ENCODE data around the gene ANKZF1. TPM values are rescaled to one million over a fixed set of nuclear protein-coding genes. Genes with fewer than 3 reads are reported as not detected.
A peak's percentile ranks its signal among the peaks of the same experiment; 100 is the strongest.
"Not testable (repeated sequence)": the region's sequence is repeated elsewhere in the genome, so short reads cannot be mapped to it uniquely, and the experiment has no call there.

ANKZF1 gene
- total RNA-seq, 2 donors from 2014 or later: 92.5 to 93.5 TPM

GRCh38 chr2:219248845-219249202, 19.2 kb downstream of the ANKZF1 start:
- Mint-ChIP-seq H3K4me1 (peaks cover 69% of the 10 kb centered on the region), H3K4me3 (peak overlapping the region; percentile 90), H3K36me3 (ENCODE audit: low read depth) (peaks cover 7% of the 10 kb centered on the region), H3K27ac (peak overlapping the region; percentile 98), H3K27me3 (no peaks in the 10 kb centered on the region)
- ATAC-seq: no peak
- no peaks in the 10 kb centered on the region for H3K9me3 ChIP-seq (ENCODE audit: control insufficient read depth, low read length, poor library complexity, severe bottlenecking)
- DNase-seq: no peak

DNA sequence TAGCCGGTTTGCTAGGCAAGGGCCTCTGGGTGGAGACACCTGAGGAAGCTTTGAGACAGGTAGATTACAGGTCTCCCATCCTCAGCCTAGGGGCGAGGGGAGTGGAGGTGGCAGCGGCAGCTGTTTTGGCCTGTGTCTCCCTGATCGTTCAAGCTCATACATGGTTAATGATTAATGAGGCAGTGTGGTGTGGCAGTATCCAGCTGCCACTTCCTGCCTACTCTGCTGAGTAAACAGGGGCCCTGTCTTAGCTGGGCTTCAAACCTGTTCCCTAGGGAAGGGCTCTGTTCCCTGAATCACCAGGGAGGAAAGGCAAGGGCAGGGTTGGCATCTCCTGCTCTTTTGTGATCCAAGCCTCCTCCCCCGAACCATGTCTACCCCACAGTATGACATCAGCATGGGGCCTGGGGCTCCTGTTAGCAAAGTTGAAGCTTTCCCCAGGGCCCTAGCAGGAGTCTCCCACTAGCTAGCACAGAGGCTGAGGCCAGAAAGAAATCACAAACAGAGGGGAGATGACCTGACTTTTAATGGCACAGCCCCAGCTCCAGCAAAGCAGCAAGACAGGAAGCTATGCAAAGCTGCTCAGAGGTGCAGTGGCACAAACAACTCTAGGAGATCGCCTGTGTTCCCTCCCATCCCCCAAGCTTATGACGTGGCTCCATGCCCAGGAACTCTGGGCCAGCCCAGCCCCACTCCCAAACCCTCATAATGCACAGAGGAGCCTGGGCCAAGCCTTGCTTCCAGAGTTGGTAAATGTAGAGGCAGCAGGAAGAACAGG, 19.8 kb downstream of the ANKZF1 start:
- ATAC-seq (peak; percentile 6), DNase-seq (peak in 1 of 3 donors; percentile 25)
- Mint-ChIP-seq H3K27ac (peak overlapping the region; percentile 98), H3K36me3 (ENCODE audit: low read depth) (peaks cover 7% of the 10 kb centered on the region), H3K4me3 (peak overlapping the region; percentile 90), H3K27me3 (no peaks in the 10 kb centered on the region), H3K4me1 (peaks cover 69% of the 10 kb centered on the region)
- no peaks in the 10 kb centered on the region for H3K9me3 ChIP-seq (ENCODE audit: control insufficient read depth, low read length, poor library complexity, severe bottlenecking)

- Mint-ChIP-seq H3K4me1 (peaks cover 68% of the 10 kb centered on the region), H3K27me3 (no peaks in the 10 kb centered on the region), H3K4me3 (peak overlapping the region; percentile 90), H3K27ac (peak overlapping the region; percentile 98), H3K36me3 (ENCODE audit: low read depth) (peaks cover 10% of the 10 kb centered on the region)
- no peaks in the 10 kb centered on the region for H3K9me3 ChIP-seq (ENCODE audit: control insufficient read depth, low read length, poor library complexity, severe bottlenecking)
- ATAC-seq (no peak), DNase-seq (no peak)
Observed at GRCh38 chr2:219250049-219250781, 20.6 kb downstream of the ANKZF1 start.

DNA sequence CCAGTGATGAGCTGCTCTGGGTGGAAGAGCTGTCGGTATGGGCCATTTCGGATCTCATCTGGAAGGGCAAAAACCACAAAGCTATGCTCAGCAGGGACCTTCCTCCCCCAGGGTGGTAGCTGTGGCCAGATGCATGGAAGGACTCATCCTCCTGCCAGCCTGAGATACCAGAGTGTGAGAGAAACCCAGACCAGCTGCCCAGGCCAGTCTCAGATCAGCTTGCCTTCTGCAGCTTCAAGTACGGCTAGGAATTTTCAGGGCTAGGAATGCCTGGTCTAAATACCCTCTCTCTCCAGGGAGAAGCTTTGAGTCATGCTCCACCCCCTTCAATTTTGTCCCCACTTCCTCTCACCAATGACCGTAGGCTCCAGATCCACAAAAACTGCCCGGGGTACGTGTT, 22.1 kb downstream of the ANKZF1 start:
- peak overlapping the region; percentile 90 for H3K4me3 Mint-ChIP-seq
- peak overlapping the region; percentile 96 for H3K27ac Mint-ChIP-seq
- H3K9me3 ChIP-seq (ENCODE audit: control insufficient read depth, low read length, poor library complexity, severe bottlenecking): no peaks in the 10 kb centered on the region
- no peak for DNase-seq
- H3K36me3 Mint-ChIP-seq (ENCODE audit: low read depth): peaks cover 10% of the 10 kb centered on the region
- H3K4me1 Mint-ChIP-seq: peaks cover 58% of the 10 kb centered on the region
- H3K27me3 Mint-ChIP-seq: no peaks in the 10 kb centered on the region
- ATAC-seq: no peak

DNA sequence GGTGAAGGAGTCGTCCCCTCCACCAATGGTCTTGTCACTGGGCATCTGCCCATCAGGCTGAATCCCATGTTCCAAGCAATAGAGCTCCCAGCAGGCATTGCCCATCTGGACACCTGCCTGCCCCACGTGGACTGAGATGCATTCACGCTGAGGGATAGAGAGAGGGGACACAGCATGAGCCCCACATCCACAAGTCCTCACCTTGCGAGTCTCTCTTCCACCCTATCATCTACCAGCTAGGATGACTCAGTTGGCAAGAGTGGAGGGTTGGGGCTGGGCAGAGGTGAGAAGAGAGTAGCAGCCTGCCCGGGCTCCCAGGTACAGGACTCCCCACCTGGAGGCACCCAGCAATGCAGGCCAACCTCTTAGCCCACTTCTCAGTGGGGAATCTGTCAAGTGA, 22.5 kb downstream of the ANKZF1 start:
- no peak for ATAC-seq
- Mint-ChIP-seq H3K27me3 (no peaks in the 10 kb centered on the region), H3K27ac (peak overlapping the region; percentile 96), H3K4me1 (peaks cover 54% of the 10 kb centered on the region), H3K4me3 (peak overlapping the region; percentile 90), H3K36me3 (ENCODE audit: low read depth) (peaks cover 10% of the 10 kb centered on the region)
- H3K9me3 ChIP-seq (ENCODE audit: control insufficient read depth, low read length, poor library complexity, severe bottlenecking): no peaks in the 10 kb centered on the region
- DNase-seq: no peak

DNA sequence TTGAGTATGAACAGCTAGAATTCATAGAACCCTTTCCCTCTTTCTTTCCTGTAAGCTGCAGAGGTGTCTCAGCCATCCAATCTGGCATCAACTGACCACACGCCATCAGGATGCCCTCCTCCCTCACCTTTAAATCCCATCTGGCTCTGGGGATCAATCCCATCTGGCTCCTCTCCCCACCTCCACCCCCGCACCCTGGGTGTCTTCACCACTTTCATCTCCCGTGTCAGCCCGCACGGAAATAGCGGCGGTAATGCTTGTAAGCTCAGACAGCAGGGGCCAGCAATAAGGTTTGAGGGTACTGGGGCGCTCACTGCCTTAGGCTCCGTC, 22.9 kb downstream of the ANKZF1 start:
- H3K36me3 Mint-ChIP-seq (ENCODE audit: low read depth): peaks cover 10% of the 10 kb centered on the region
- H3K4me1 Mint-ChIP-seq: peaks cover 52% of the 10 kb centered on the region
- DNase-seq (no peak), ATAC-seq (no peak)
- H3K27me3 Mint-ChIP-seq: no peaks in the 10 kb centered on the region
- H3K9me3 ChIP-seq (ENCODE audit: control insufficient read depth, low read length, poor library complexity, severe bottlenecking): no peaks in the 10 kb centered on the region
- H3K4me3 Mint-ChIP-seq: peak overlapping the region; percentile 90
- H3K27ac Mint-ChIP-seq: peak overlapping the region; percentile 96

DNA sequence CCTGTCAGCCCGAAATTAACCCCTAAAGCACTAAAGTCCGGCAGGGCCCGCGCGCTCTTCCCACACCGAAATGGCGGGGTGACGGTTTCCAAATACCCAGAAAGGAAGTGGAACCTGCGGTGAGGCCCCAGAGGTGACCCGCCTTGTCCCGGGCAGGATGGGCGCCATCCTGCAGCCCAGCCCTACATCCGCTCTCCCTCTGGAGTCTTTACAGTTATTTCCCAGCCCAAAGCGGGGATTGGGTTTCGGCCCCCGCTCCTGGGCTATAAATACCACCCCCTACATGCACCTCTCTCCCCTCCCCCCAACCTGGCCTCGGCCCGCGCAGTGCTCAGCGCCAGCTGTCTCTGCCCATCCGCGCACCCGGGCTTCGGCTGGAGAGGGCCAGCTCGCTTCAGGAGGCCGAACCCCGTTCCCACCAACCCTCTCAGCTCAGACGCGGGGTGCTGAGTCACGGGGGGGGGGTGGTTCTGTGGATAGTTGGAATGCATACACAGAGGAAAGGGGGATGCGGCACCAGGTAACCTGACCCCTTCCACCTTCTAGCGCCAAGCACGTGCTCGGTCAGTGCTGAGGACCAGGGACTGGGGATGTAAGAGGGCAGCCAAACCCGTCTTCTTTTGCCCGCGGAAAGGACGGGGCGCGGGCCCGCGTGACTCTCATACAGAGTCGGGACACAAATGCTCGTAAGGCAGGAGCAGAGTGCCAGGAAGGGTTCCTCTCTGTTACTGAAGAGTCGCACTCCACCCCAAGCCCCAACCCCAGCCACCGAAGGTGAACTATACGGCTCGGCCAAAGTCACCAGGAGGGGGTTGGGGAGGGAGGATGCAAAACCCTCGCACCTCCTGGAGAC, 23.5 kb downstream of the ANKZF1 start, which contains the start of gene TUBA4B:
Gene TUBA4B, plus strand, starts transcription at position 344 of the 853 bp plus-strand sequence. Its CDS starts 165 bp downstream, at position 509.
- peak within 1 kb of the TSS; percentile 90 for H3K4me3 Mint-ChIP-seq
- peaks cover 10% of the 10 kb centered on the region for H3K36me3 Mint-ChIP-seq (ENCODE audit: low read depth)
- H3K27me3 Mint-ChIP-seq: no peaks in the 10 kb centered on the region
- peak in 1 of 3 donors; percentile 27 for DNase-seq
- no peaks in the 10 kb centered on the region for H3K9me3 ChIP-seq (ENCODE audit: control insufficient read depth, low read length, poor library complexity, severe bottlenecking)
- H3K27ac Mint-ChIP-seq: peak within 1 kb of the TSS; percentile 96
- peaks cover 47% of the 10 kb centered on the region for H3K4me1 Mint-ChIP-seq
- ATAC-seq: peak; percentile 43

GRCh38 chr2:219253753-219254589, 24.4 kb downstream of the ANKZF1 start, which contains the start of gene TUBA4A:
Gene TUBA4A (minus strand): TSS chr2:219253918. CDS start chr2:219253858, 60 bp downstream.
- H3K27me3 Mint-ChIP-seq: no peaks in the 10 kb centered on the region
- DNase-seq (peak; percentile 84 to 96 (median 91)), ATAC-seq (peak; percentile 83)
- H3K4me3 Mint-ChIP-seq: peak within 1 kb of the TSS; percentile 90
- H3K27ac Mint-ChIP-seq: peak within 1 kb of the TSS; percentile 96
- H3K4me1 Mint-ChIP-seq: peaks cover 41% of the 10 kb centered on the region
- H3K9me3 ChIP-seq (ENCODE audit: control insufficient read depth, low read length, poor library complexity, severe bottlenecking): no peaks in the 10 kb centered on the region
- H3K36me3 Mint-ChIP-seq (ENCODE audit: low read depth): peaks cover 7% of the 10 kb centered on the region

GRCh38 chr2:219254590-219255201, 25.1 kb downstream of the ANKZF1 start:
- peaks cover 37% of the 10 kb centered on the region for H3K4me1 Mint-ChIP-seq
- ATAC-seq (peak; percentile 33), DNase-seq (no peak)
- H3K9me3 ChIP-seq (ENCODE audit: control insufficient read depth, low read length, poor library complexity, severe bottlenecking): no peaks in the 10 kb centered on the region
- H3K27me3 Mint-ChIP-seq: peaks cover 4% of the 10 kb centered on the region
- H3K36me3 Mint-ChIP-seq (ENCODE audit: low read depth): peaks cover 7% of the 10 kb centered on the region
- H3K4me3 Mint-ChIP-seq: peak overlapping the region; percentile 90
- H3K27ac Mint-ChIP-seq: peak overlapping the region; percentile 96

DNA sequence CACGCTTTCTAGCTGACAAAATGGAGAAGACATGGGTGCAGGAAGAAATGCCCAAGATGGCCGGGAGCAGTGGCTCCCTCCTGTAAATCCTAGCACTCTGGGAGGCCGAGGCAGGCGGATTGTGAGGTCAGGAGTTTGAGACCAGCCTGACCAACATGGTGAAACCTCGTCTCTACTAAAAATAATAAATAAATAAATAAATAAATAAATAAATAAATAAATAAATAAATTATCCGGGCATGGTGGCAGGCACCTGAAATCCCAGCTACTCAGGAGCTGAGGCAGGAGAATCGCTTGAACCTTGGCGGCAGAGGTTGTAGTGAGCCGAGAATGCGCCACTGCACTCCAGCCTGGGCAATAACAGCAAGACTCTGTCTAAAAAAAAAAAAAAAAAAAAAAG, 29.3 kb downstream of the ANKZF1 start:
- not testable (repeated sequence) for DNase-seq; H3K9me3 ChIP-seq (ENCODE audit: control insufficient read depth, low read length, poor library complexity, severe bottlenecking); H3K27ac Mint-ChIP-seq; H3K36me3 Mint-ChIP-seq (ENCODE audit: low read depth); ATAC-seq
- Mint-ChIP-seq H3K27me3 (peaks cover 20% of the 10 kb centered on the region), H3K4me1 (peaks cover 17% of the 10 kb centered on the region), H3K4me3 (peak overlapping the region; percentile 52)

GRCh38 chr2:219261024-219261855, 31.6 kb downstream of the ANKZF1 start:
- DNase-seq: no peak
- H3K9me3 ChIP-seq (ENCODE audit: control insufficient read depth, low read length, poor library complexity, severe bottlenecking): no peaks in the 10 kb centered on the region
- H3K27ac Mint-ChIP-seq: no peak overlapping the region
- H3K27me3 Mint-ChIP-seq: peaks cover 20% of the 10 kb centered on the region
- no peaks in the 10 kb centered on the region for H3K36me3 Mint-ChIP-seq (ENCODE audit: low read depth)
- H3K4me3 Mint-ChIP-seq: no peak overlapping the region
- peaks cover 11% of the 10 kb centered on the region for H3K4me1 Mint-ChIP-seq
- no peak for ATAC-seq
